ENCODE measurements around the gene EPHB6. TPM values are rescaled to one million over a fixed set of nuclear protein-coding genes. Genes with fewer than 3 reads are reported as not detected.

The EPHB6 gene
- total RNA-seq, 4 donors from 2014 or later, result 16.9 to 89.0 (median 45.7) TPM

DNA sequence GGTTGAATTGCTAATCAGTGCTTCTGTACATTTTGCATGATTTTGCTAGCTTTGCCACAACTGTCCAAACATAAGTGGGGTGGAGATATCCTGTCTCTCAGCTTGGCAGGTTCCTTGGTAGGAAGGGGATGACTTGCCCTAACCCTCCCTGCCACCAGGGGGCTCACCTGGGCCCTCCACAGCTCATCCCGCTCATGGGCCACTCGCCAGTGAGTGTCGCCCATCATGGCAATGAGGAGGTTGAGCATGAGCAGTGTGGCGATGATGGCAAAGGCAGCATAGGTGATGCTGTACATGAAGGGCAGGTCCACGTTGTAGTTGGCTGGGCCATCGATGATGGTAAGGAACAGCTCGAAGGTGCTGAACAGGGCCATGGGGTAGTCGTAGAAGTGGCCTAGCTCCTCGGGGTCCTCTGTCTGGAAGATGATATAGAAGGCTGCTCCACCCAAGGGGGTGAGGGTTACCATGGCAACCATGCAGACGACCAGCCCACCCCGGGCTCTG lies 18.5 kb downstream of the EPHB6 start:
- no peak for TF ChIP-seq CTCF (IDR thresholded peaks at IDR 0.05)
- ATAC-seq (ENCODE audit: low FRiP score) (peak; percentile 19), DNase-seq (ENCODE audit: low spot score) (no peak)

GRCh38 chr7:142873871-142874270 lies 19.0 kb downstream of the EPHB6 start:
- no peak for ATAC-seq (ENCODE audit: low FRiP score)
- TF ChIP-seq CTCF (IDR thresholded peaks at IDR 0.05), result no peak
- no peak for DNase-seq (ENCODE audit: low spot score)

- TF ChIP-seq CTCF (IDR thresholded peaks at IDR 0.05), result no peak
- DNase-seq (ENCODE audit: low spot score) (no peak), ATAC-seq (ENCODE audit: low FRiP score) (no peak)
These were observed 19.5 kb downstream of the EPHB6 start for GRCh38 chr7:142874409-142874808.

- DNase-seq (ENCODE audit: low spot score) (no peak), ATAC-seq (ENCODE audit: low FRiP score) (no peak)
- TF ChIP-seq CTCF (IDR thresholded peaks at IDR 0.05), result no peak
These were observed 20.0 kb downstream of the EPHB6 start for GRCh38 chr7:142874837-142875236.

DNA sequence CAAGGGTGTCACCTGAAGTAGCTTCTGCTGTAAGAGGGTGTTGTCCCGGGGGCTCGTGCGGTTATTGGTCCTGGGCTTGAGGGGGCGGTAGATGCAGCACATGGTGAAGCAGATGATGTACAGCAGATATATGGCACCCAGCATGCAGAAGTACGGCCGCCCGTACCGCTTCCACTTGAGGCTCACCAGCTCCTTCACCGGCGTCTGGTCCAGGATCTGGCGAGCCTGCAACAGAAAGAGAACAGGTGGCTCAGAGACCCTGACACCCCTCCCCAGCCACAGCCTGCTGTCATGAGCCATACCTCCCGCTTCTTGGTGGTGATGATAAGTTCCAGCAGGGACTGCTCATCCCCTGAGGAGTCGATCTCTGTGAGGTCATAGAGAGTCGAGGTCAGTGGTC lies 20.6 kb downstream of the EPHB6 start:
- ATAC-seq (ENCODE audit: low FRiP score), result no peak
- DNase-seq (ENCODE audit: low spot score), result no peak
- TF ChIP-seq CTCF (IDR thresholded peaks at IDR 0.05), result no peak

DNA sequence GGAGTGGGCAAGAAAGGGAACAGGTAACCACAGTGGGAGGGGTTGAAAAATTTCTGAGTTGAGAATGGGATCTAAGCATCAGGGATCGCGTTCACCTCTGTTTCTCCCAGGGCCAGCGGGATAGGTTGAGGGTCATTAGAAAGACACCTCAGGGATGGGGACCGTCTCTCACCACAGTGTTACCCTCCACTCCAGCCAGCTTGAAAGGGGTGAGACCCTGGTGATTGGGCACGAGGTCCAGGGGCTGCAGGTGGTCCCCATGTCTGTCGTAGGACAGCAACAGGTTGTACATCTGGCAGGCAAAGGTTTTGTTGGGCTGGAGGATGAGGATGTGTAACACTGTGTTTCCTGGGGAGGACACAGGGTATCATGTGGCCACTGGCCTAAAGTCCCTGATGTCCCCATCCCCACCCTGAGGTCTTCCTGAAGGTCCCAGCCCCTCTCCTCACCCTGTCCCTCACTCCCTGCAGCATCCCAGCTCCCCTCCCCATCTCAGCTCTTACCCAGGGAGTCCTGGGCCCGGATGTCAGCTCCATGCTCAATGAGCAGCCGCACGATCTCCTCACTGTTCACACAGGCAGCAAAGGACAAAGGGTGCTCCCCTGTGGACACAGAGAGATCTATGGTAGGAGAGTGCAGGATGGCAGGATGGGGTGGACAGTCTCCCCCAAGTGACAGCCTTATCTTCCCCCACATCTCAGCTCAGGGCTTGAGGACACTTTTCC lies 21.5 kb downstream of the EPHB6 start:
- no peak for ATAC-seq (ENCODE audit: low FRiP score)
- DNase-seq (ENCODE audit: low spot score), result no peak
- no peak for TF ChIP-seq CTCF (IDR thresholded peaks at IDR 0.05)
